HepG2 (cell line): Measurements from ENCODE around the gene ALDH4A1. TPM values are rescaled to one million over a fixed set of nuclear protein-coding genes. Genes with fewer than 3 reads are reported as not detected.

Experiments used
- GLI4 ChIP-seq: sonication (generic); formaldehyde crosslinking; IDR thresholded peaks from 2 replicates; pipeline ENCODE4 v1.5.1; 2020; ENCODE audit warnings: missing genetic modification reagents, mild to moderate bottlenecking, moderate library complexity, borderline replicate concordance
- KAT8 ChIP-seq: IDR thresholded peaks from 2 replicates; pipeline ENCODE4 v1.6.1; 2016; ENCODE audit warnings: missing genetic modification reagents, missing compliant biosample characterization
- MIXL1 ChIP-seq: IDR thresholded peaks from 2 replicates; pipeline ENCODE4 v1.6.1; 2016
- NRL ChIP-seq: sonication (generic); formaldehyde crosslinking; IDR thresholded peaks from 2 replicates; pipeline ENCODE4 v1.5.0; 2020; ENCODE audit warnings: missing genetic modification reagents, mild to moderate bottlenecking, moderate library complexity, borderline replicate concordance
- SCMH1 ChIP-seq: sonication (generic); formaldehyde crosslinking; IDR thresholded peaks from 2 replicates; pipeline ENCODE4 v1.9.0; 2021; ENCODE audit warnings: missing genetic modification reagents, mild to moderate bottlenecking, borderline replicate concordance
- SIN3B ChIP-seq: fragments of 150-350 bp; IDR thresholded peaks from 2 replicates; pipeline ENCODE4 v1.6.1; 2014; ENCODE audit warnings: low read length
- SP4 ChIP-seq: sonication (generic); formaldehyde crosslinking; IDR thresholded peaks from 2 replicates; pipeline ENCODE4 v1.8.1; 2023; ENCODE audit warnings: mild to moderate bottlenecking, missing genetic modification reagents
- TCF7L2 ChIP-seq: IDR thresholded peaks from 2 replicates; pipeline ENCODE4 v1.6.1; 2011; ENCODE audit warnings: mild to moderate bottlenecking, low read depth, low read length, moderate library complexity
- THAP11 ChIP-seq: IDR thresholded peaks from 2 replicates; pipeline ENCODE4 v1.6.1; 2016; ENCODE audit warnings: missing biosample characterization, missing genetic modification reagents
- ZFP62 ChIP-seq: sonication (generic); formaldehyde crosslinking; IDR thresholded peaks from 2 replicates; pipeline ENCODE4 v1.4.0; 2020; ENCODE audit warnings: missing genetic modification reagents
- ZNF501 ChIP-seq: sonication (generic); formaldehyde crosslinking; IDR thresholded peaks from 2 replicates; pipeline ENCODE4 v1.5.1; 2020; ENCODE audit warnings: mild to moderate bottlenecking, moderate library complexity, missing genetic modification reagents
- ZNF598 ChIP-seq: sonication (generic); formaldehyde crosslinking; IDR thresholded peaks from 2 replicates; pipeline ENCODE4 v1.5.1; 2020; ENCODE audit warnings: mild to moderate bottlenecking, missing genetic modification reagents, borderline replicate concordance
- ZNF619 ChIP-seq: sonication (generic); formaldehyde crosslinking; IDR thresholded peaks from 2 replicates; pipeline ENCODE4 v1.4.0; 2020; ENCODE audit warnings: mild to moderate bottlenecking, missing genetic modification reagents
- ZNF780A ChIP-seq: sonication (generic); formaldehyde crosslinking; IDR thresholded peaks from 2 replicates; pipeline ENCODE4 v1.8.0; 2022; ENCODE audit warnings: mild to moderate bottlenecking, missing genetic modification reagents, moderate library complexity
- polyA plus RNA-seq, 8 experiments: library from polyadenylated mRNA; depleted of rRNA in 3 of 8; stranded (reverse) in 7 of 8; unstranded in 1 of 8; fragments of >200 nt; fragmentation: Illumina TruSeq in 4 of 8; extraction: Trizol in 4 of 8; gene quantifications; 2 replicates each; pipeline versions ENCODE4 v1.2.1 to v1.2.3, GENCODE V29; 2011 to 2016; ENCODE audit warnings: low read depth in 4 of 8, missing spikeins in 1 of 8, mixed read lengths in 1 of 8; ENCODE audit not compliant: insufficient read depth in 1 of 8
- total RNA-seq, 5 experiments: library from RNA; depleted of rRNA; stranded (reverse); fragments of >200 nt; fragmentation: Illumina TruSeq; extraction: Trizol; gene quantifications; 2 replicates each; pipeline ENCODE4 v1.2.3, GENCODE V29; 2016; ENCODE audit warnings: low read depth in 1 of 5
- TF ChIP-seq, protein P1 (sequence below): sonication (generic); formaldehyde crosslinking; IDR thresholded peaks from 2 replicates; pipeline ENCODE4 v1.4.0; 2020; ENCODE audit warnings: missing genetic modification reagents
- TF ChIP-seq, protein P2 (sequence below): sonication (generic); formaldehyde crosslinking; IDR thresholded peaks from 2 replicates; pipeline ENCODE4 v1.8.0; 2022; ENCODE audit warnings: mild to moderate bottlenecking, missing genetic modification reagents, borderline replicate concordance
- TF ChIP-seq, protein P3 (sequence below): sonication (generic); formaldehyde crosslinking; conservative IDR thresholded peaks from 2 replicates; pipeline ENCODE4 v1.4.0; 2020; ENCODE audit warnings: mild to moderate bottlenecking, missing genetic modification reagents, moderate library complexity
- TF ChIP-seq, protein P4 (sequence below): sonication (generic); formaldehyde crosslinking; IDR thresholded peaks from 2 replicates; pipeline ENCODE4 v1.4.0; 2020; ENCODE audit warnings: missing genetic modification reagents, mild to moderate bottlenecking, borderline replicate concordance
- TF ChIP-seq, protein P5 (sequence below): sonication (generic); formaldehyde crosslinking; IDR thresholded peaks from 2 replicates; pipeline ENCODE4 v1.8.1; 2023; ENCODE audit warnings: mild to moderate bottlenecking, moderate library complexity, missing genetic modification reagents

The ALDH4A1 gene
- total and polyA plus RNA-seq, 2 of the 13 experiments (the other 11 are each of a cell fraction or from before 2014, with no cell fraction given) = 76.4 to 240 TPM

DNA sequence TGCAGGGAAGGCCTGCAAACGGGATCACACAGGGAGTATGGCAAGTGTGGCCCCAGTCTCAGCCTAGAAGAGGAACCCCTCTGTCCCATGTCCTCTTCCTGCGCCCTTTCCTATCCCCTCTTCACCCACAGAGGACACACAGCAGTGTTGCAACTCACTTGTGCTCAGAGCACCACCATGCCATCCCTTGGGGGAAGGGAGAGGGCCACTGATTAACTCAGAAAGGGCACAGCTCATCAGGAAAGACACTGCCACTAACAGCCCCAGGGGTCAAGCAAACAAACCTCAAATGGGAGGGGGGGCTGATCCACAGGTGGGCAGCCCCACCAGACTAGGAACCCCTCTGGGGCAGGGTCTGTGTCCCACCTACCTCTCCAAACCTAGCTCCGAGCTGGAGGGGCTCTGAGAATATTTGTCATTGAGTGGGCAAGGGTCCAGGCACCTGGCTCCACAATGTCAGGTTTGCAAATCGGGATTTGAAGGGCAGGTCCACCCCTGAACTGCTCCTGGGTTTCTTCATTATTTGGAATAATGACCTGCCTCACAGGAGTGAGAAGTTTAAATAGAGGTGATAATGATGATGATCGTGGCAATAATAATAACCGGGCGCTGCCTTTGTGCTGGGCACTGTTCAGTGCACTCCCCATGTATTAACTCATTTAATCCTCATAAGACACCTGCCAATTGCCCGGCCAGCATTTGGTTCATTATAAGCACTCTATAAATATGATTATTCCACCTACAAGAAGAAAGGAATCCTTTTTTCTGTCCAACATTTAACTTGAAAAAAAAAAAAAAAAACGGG is 1.0 kb downstream of the ALDH4A1 start (continued):
- TF ChIP-seq, protein P1, sequence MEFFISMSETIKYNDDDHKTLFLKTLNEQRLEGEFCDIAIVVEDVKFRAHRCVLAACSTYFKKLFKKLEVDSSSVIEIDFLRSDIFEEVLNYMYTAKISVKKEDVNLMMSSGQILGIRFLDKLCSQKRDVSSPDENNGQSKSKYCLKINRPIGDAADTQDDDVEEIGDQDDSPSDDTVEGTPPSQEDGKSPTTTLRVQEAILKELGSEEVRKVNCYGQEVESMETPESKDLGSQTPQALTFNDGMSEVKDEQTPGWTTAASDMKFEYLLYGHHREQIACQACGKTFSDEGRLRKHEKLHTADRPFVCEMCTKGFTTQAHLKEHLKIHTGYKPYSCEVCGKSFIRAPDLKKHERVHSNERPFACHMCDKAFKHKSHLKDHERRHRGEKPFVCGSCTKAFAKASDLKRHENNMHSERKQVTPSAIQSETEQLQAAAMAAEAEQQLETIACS = no peak
- TF ChIP-seq SCMH1 (CRISPR knock-in tag) (no peak), TCF7L2 (no peak), ZNF598 (CRISPR knock-in tag) (no peak), KAT8 (peak; percentile 55; the same call in 1 of the 2 replicates), SIN3B (no peak), ZFP62 (CRISPR knock-in tag) (no peak), GLI4 (CRISPR knock-in tag) (no peak), THAP11 (CRISPR knock-in tag) (no peak; the same call in 1 of the 2 replicates), MIXL1 (CRISPR knock-in tag) (peak; percentile 97), NRL (CRISPR knock-in tag) (no peak), ZNF501 (CRISPR knock-in tag) (no peak), ZNF780A (CRISPR knock-in tag) (no peak), SP4 (CRISPR knock-in tag) (no peak), ZNF619 (CRISPR knock-in tag) (0 out of 2 replicates have a peak, but pooled peaks have one; percentile 48)
- TF ChIP-seq, protein P2, sequence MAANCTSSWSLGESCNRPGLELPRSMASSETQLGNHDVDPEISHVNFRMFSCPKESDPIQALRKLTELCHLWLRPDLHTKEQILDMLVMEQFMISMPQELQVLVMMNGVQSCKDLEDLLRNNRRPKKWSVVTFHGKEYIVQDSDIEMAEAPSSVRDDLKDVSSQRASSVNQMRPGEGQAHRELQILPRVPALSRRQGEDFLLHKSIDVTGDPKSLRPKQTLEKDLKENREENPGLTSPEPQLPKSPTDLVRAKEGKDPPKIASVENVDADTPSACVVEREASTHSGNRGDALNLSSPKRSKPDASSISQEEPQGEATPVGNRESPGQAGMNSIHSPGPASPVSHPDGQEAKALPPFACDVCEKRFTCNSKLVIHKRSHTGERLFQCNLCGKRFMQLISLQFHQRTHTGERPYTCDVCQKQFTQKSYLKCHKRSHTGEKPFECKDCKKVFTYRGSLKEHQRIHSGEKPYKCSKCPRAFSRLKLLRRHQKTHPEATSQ (CRISPR knock-in tag) = no peak
- TF ChIP-seq, protein P3, sequence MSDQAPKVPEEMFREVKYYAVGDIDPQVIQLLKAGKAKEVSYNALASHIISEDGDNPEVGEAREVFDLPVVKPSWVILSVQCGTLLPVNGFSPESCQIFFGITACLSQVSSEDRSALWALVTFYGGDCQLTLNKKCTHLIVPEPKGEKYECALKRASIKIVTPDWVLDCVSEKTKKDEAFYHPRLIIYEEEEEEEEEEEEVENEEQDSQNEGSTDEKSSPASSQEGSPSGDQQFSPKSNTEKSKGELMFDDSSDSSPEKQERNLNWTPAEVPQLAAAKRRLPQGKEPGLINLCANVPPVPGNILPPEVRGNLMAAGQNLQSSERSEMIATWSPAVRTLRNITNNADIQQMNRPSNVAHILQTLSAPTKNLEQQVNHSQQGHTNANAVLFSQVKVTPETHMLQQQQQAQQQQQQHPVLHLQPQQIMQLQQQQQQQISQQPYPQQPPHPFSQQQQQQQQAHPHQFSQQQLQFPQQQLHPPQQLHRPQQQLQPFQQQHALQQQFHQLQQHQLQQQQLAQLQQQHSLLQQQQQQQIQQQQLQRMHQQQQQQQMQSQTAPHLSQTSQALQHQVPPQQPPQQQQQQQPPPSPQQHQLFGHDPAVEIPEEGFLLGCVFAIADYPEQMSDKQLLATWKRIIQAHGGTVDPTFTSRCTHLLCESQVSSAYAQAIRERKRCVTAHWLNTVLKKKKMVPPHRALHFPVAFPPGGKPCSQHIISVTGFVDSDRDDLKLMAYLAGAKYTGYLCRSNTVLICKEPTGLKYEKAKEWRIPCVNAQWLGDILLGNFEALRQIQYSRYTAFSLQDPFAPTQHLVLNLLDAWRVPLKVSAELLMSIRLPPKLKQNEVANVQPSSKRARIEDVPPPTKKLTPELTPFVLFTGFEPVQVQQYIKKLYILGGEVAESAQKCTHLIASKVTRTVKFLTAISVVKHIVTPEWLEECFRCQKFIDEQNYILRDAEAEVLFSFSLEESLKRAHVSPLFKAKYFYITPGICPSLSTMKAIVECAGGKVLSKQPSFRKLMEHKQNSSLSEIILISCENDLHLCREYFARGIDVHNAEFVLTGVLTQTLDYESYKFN (CRISPR knock-in tag) = peak; percentile 93
- TF ChIP-seq, protein P4, sequence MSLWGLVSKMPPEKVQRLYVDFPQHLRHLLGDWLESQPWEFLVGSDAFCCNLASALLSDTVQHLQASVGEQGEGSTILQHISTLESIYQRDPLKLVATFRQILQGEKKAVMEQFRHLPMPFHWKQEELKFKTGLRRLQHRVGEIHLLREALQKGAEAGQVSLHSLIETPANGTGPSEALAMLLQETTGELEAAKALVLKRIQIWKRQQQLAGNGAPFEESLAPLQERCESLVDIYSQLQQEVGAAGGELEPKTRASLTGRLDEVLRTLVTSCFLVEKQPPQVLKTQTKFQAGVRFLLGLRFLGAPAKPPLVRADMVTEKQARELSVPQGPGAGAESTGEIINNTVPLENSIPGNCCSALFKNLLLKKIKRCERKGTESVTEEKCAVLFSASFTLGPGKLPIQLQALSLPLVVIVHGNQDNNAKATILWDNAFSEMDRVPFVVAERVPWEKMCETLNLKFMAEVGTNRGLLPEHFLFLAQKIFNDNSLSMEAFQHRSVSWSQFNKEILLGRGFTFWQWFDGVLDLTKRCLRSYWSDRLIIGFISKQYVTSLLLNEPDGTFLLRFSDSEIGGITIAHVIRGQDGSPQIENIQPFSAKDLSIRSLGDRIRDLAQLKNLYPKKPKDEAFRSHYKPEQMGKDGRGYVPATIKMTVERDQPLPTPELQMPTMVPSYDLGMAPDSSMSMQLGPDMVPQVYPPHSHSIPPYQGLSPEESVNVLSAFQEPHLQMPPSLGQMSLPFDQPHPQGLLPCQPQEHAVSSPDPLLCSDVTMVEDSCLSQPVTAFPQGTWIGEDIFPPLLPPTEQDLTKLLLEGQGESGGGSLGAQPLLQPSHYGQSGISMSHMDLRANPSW (CRISPR knock-in tag) = no peak
- TF ChIP-seq, protein P5, sequence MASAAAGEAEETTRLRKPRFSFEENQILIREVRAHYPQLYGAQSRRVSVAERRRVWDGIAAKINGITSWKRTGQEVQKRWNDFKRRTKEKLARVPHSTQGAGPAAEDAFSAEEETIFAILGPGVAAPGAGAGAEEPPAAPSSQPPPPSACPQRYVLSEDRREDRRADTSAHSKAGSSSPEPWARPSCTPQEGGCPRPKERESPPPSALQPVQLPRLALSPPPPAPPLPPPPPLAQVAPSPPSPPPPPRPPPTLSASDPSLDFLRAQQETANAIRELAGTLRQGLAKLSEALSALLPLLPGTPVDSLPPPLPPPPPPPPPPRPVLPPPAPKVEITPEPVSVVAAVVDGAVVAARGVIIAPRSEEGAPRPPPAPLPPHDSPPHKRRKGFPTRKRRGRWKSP (CRISPR knock-in tag) = 0 out of 2 replicates have a peak, but pooled peaks have one; percentile 31
